GM19324 (cell line): ENCODE measurements around the gene FNDC3A.

Source experiments
- ATAC-seq: cut with Tn5 transposase; IDR thresholded peaks from one replicate; pipeline ENCODE4 v1.9.1; 2021; ENCODE audit warnings: mild to moderate bottlenecking, moderate library complexity; ENCODE audit not compliant: unreplicated experiment, low FRiP score

Gene FNDC3A

GRCh38 chr13:49213539-49213938 lies 237.8 kb downstream of the FNDC3A start:
- no peak for ATAC-seq

- no peak for ATAC-seq
Observed at GRCh38 chr13:49213997-49214916, 238.5 kb downstream of the FNDC3A start.

GRCh38 chr13:49214917-49215376 lies 239.2 kb downstream of the FNDC3A start:
- peak; percentile 61 for ATAC-seq

- ATAC-seq = no peak
Observed at GRCh38 chr13:49216334-49216733, 240.6 kb downstream of the FNDC3A start.

- no peak for ATAC-seq
Observed at GRCh38 chr13:49217962-49218492, 242.3 kb downstream of the FNDC3A start.

GRCh38 chr13:49218493-49219051 lies 242.9 kb downstream of the FNDC3A start:
- ATAC-seq = no peak

GRCh38 chr13:49219647-49220035 lies 243.9 kb downstream of the FNDC3A start:
- ATAC-seq = no peak

- ATAC-seq = no peak
Observed at GRCh38 chr13:49220036-49220855, 244.5 kb downstream of the FNDC3A start, which contains the start of gene MLNR. TSS of gene MLNR (plus strand) at chr13:49220338. CDS start at chr13:49220338, 0 bp downstream.

- ATAC-seq = no peak
Observed at GRCh38 chr13:49220856-49221589, 245.3 kb downstream of the FNDC3A start.

- ATAC-seq = no peak
Observed at GRCh38 chr13:49221590-49221965, 245.9 kb downstream of the FNDC3A start.

GRCh38 chr13:49225223-49226042 lies 249.7 kb downstream of the FNDC3A start:
- ATAC-seq = no peak

GRCh38 chr13:49226613-49227012 lies 250.9 kb downstream of the FNDC3A start:
- no peak for ATAC-seq

GRCh38 chr13:49234741-49235140 lies 259.0 kb downstream of the FNDC3A start:
- ATAC-seq = no peak

GRCh38 chr13:49235856-49236431 lies 260.2 kb downstream of the FNDC3A start:
- no peak for ATAC-seq

GRCh38 chr13:49238621-49239020 lies 262.9 kb downstream of the FNDC3A start:
- ATAC-seq = no peak

- ATAC-seq = no peak
Observed at GRCh38 chr13:49240017-49240416, 264.3 kb downstream of the FNDC3A start.

GRCh38 chr13:49241296-49241695 lies 265.6 kb downstream of the FNDC3A start:
- ATAC-seq = no peak

GRCh38 chr13:49245101-49245500 lies 269.4 kb downstream of the FNDC3A start:
- no peak for ATAC-seq
